ENCODE measurements around the gene HIP1.

HIP1 gene

GRCh38 chr7:75669579-75669978 is 69.2 kb downstream of the HIP1 start:
- DNase-seq (ENCODE audit: low spot score), result no peak

GRCh38 chr7:75667938-75668337 is 70.8 kb downstream of the HIP1 start:
- no peak for DNase-seq (ENCODE audit: low spot score)

DNA sequence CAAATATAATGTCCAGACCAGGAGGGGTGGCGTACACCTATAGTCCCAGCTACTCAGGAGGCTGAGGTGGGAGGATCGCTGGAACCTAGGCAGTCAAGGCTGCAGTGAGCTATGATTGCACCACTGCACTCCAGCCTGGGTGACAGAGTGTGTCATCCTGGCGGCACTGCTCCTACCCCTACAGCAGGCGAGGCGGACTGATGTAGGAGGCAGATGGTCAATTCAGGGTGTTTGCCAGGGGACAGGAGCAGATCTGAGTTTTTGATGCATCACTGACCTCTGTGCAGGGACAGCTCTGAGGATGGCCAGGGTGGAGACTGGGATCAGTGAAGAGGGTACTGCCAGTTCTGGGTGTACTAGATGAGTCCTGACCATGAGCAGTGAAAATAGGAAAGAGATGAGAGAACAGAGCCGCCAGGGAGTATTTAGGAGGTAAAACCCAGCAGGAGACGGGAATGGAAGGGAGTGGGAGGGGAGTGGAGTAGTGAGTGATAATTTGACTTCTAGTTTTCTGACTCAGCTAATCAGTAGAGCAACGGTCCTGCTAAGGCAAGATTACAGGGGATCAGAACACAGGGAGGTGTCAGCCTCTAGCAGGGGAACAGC is 75.3 kb downstream of the HIP1 start:
- no peak for DNase-seq (ENCODE audit: low spot score)

DNA sequence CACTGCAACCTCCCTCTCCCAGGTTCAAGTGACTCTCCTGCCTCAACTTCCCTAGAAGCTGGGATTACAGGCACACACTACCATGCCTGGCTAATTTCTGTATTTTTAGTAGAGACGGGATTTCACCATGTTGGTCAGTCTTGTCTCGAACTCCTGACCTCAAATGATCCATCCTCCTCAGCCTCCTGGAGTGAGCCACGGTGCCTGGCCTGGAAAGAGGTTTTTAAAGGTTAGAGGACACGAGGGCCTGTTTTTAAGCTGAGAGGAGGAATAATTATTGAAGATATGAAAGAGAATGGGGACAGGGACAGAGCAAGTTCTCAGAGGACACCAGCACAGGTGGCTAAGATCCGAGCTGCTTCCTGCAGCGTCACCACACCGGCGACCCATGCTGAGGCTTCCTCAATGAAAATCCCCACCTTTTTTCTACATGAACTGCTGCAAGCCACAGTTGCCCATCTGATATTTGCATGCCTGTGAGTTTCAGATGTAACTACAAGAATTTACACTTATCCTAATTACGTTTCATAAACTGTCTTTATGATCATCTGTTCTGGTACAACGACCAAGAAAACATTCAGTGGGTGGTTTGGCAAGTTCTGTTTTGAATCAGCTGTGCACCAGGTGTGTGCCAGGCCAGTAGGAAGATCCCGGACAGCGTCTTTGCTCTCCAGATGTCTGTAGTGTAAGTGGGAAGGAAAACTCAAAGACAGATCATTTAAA is 76.0 kb downstream of the HIP1 start:
- no peak for DNase-seq (ENCODE audit: low spot score)

DNA sequence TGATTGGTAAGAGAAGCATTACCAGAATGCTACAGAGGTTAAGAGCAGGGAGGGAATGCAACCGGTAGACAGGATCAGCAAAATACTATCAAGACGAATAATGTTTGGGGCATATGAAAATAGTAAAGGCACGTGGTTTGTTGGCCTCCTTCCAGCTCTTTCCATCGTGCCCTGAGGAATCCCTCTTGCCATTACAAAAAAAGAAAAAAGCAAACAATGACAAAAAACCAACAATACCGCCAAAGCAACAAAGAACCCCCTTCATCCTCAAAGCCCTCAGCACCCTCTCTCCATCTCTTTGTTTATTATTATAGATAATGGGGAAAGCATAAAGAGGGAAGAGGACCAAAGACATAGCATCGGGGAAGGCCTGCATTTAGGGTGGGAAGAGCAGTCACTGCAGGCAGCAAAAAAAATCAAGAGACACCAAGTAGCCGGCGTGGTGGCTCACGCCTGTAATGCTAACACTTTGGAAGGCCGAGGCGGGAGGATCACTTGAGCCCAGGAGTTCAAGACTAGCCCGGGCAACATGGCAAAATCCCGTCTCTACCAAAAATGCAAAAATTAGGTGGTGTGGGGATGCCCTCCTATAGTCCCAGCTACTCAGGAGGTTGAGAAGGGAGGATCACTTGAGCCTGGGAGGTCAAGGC is 78.0 kb downstream of the HIP1 start:
- DNase-seq (ENCODE audit: low spot score), result no peak

GRCh38 chr7:75658802-75659201 is 79.9 kb downstream of the HIP1 start:
- DNase-seq (ENCODE audit: low spot score), result no peak

DNA sequence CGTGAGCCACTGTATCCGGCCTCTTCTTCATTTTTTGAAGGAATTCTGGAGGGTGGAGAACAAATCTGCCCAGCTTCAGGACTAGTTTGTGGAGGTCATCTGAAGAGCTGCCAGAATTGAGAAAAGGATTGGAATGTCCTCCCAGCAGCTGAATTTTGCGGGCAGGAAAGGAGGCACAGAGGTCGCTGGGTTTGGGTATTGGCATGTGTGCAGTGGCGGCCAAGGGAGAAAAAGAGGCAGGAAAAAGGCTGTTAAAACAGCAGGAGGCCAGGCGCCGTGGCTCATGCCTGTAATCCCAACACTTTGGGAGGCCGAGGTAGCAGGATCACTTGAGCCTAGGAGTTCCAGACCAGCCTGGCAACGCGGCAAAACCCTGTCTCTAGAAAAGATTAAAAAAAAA is 80.4 kb downstream of the HIP1 start:
- no peak for DNase-seq (ENCODE audit: low spot score)

DNA sequence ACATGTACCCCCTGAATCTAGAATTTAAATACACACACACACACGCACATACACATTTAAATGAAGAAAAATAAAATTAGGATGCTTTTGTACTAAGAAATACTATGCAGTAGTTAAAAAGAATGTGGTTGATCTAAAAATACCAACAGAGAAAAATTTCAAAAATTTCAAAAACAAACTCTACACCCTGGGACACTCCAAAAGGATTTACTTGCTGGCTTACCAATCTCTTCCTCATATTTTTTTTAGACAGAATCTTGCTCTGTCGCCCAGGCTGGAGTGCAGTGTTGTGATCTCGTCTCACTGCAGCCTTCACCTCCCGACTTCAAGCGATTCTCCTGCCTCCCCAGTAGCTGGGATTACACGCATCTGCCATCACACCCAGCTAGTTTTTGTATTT is 80.9 kb downstream of the HIP1 start:
- no peak for DNase-seq (ENCODE audit: low spot score)

- DNase-seq (ENCODE audit: low spot score), result no peak
These were observed 82.0 kb downstream of the HIP1 start for GRCh38 chr7:75656740-75657139.

DNA sequence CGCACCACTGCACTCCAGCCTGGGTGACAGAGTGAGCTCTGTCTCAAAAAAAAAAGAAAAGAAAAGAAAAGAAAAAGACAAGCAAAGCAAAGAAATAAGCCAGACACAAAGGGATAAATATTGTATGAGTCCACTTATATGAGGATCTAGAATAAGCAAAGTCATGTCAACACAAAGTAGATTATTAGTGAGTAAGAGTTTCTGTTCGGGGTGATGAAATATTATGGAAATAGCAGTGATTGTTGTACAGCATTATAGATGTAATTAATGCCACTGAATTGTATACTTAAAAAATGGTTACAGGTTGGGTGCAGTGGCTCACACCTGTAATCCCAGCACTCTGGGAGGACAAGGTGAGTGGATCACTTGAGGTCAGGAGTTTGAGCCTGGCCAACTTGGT is 83.2 kb downstream of the HIP1 start:
- no peak for DNase-seq (ENCODE audit: low spot score)

- DNase-seq (ENCODE audit: low spot score), result no peak
These were observed 83.9 kb downstream of the HIP1 start for GRCh38 chr7:75654855-75655254.

DNA sequence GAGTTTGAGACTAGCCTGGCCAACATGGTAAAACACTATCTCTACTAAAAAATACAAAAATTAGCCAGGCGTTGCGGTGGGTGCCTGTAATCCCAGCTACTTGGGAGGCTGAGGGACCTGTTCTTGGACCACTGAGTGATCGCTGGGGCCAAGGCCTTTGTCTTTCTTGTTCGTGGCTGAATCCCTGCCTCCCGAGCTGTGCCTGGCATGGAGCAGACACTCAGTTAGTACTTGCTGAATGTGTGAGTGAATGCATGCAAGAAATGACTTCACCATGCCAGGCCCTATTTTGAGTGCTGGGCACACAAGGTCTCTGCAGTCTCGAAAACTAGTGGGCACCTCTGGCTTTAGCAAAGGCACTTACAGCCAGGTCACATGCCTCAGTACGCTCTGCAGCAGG is 85.1 kb downstream of the HIP1 start:
- no peak for DNase-seq (ENCODE audit: low spot score)

DNA sequence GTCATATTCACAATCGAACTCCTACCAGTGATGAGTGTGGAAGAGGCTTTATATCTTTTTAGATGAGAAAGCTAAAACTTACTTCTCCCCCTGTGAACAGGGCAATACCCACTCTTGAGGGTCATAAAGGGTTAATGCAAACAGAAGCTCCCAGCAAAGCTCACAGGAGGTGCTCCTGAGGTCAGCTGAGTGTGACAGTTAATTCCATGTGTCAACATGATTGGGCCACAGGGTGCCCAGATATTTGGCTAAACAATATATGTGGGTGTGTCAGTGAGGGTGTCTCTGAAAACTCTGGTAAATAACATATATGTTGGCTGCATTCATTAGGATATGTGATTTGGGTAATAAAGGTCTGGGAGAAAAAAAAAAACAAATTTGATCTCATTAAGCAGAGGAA is 86.0 kb downstream of the HIP1 start:
- DNase-seq (ENCODE audit: low spot score), result no peak

- DNase-seq (ENCODE audit: low spot score), result no peak
These were observed 88.1 kb downstream of the HIP1 start for GRCh38 chr7:75650681-75651080.

DNA sequence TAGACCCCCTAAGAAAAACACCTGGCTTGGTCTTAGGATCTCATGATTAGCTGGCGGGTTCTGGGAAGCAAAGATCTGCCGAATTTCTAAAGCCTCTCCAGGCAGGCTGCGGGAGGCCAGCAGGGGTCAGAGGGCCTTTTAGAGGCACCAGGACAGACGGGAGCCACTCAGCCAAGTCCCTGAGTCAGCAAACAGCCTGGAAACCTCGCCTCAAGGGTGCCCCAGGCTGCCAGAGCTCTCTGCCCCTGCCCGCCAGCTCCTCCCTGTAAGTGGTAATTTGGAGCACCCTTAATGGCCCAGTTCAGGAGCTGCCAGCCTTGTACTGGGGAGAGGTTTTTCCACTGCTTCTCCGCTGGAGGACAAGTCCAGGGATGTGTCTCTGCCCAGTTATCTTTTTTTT is 88.7 kb downstream of the HIP1 start:
- no peak for DNase-seq (ENCODE audit: low spot score)

DNA sequence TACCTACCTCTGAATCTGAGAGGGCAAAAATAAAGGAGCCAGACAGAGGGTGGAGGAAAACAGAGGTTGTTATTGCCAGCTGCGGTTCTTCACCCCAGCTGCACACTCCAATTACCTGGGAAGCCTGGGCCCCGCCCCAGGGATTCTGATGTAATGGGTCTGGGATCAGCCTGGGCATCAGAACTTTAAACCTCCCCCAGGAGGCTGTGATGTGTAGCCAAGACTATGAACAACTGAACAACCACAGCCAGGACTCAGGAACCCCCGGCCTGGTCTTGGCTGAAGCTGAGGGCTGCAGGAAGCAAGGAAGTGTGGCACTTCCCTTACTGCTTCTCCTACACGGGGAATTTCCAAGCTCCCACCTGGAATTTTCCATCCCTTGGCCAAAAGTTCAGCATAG is 89.3 kb downstream of the HIP1 start:
- no peak for DNase-seq (ENCODE audit: low spot score)

DNA sequence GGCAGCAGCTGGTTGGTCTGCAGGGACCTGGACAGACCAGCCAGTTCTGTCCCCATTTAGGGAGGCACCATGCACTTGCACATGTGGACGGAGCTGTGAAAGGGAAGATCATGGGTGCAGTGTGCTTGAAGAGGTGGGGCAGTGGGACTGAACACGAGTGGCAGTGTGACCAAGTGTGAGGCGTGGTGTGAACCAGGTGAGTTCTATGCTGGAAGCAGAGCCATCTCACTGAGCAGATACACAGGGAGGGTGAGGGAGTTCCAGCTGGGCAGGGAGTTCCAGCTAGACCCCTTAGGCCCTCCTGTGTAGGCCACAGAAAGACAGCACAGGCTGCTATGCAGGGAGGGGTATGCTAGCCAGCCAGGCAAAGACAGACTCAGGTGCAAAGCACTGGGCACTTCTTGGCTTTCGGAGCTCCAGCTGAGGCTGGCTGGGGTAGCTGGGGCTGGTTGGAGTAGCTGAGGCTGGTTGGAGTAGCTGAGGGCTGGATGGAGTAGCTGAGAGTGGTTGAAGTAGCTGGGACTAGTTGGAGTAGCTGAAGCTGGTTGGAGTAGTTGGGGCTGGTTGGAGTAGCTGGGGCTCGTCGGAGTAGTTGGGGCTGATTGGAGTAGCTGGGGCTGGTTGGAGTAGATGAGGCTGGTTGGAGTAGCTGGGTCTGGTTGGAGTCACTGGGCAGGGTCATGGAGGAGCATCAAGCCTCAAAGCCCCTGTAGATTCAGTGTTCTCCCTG is 90.9 kb downstream of the HIP1 start:
- no peak for DNase-seq (ENCODE audit: low spot score)

- no peak for DNase-seq (ENCODE audit: low spot score)
These were observed 92.1 kb downstream of the HIP1 start for GRCh38 chr7:75646571-75647102.

GRCh38 chr7:75645570-75645969 is 93.2 kb downstream of the HIP1 start:
- no peak for DNase-seq (ENCODE audit: low spot score)

DNA sequence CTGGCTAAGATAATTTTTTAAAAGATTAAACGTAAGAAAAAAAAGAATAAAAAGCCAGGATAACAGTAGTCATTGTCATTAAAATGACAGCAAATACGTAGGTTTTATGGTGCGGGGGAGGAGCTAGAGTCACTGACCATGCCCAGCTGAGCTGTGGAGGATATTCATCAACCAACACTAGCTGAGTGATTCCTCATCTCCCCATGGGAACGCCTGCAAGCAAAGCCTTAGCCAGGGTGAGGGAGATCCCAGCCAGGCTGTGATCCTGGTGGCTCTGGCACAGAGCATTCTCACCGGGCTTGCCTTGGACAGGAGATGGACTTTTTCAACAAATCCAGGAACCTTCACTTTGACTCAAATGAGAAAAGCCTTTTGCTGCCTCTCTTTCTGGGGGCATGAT is 94.2 kb downstream of the HIP1 start:
- DNase-seq (ENCODE audit: low spot score), result no peak

GRCh38 chr7:75642810-75643486 is 95.8 kb downstream of the HIP1 start:
- peak; percentile 69 for DNase-seq (ENCODE audit: low spot score)

DNA sequence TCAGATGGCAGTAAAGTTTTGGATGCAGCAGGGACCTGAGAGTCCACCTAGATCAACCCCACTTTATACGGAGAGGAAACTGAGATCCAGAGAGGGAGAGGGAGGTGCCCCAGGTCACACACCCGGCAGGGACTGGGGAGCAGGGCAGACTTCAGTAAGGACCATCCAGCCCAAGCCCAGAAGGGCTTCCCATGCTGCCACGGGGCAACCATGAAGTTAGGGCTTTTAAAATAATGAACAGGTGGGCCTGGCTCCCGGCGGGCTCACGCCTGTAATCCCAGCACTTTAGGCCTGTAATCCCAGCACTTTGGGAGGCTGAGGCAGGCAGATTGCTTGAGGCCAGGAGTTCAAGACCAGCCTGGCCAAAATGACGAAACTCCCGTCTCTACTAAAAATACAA is 98.5 kb downstream of the HIP1 start:
- no peak for DNase-seq (ENCODE audit: low spot score)

All from kidney capillary endothelial cell (primary cell).